K562 (cell line): ENCODE measurements around the gene PEF1.

ENCODE experiments used
- CHD4 ChIP-seq: fragments of 200-600 bp; sonication (generic); IDR thresholded peaks from 3 replicates; pipeline ENCODE4 v1.6.1; 2012; ENCODE audit warnings: low read depth, mild to moderate bottlenecking, mixed read lengths, low read length, inconsistent platforms; ENCODE audit not compliant: insufficient read depth, insufficient replicate concordance, poor library complexity, severe bottlenecking
- EGR1 ChIP-seq: fragments of 450-650 bp; conservative IDR thresholded peaks from 2 replicates; pipeline ENCODE4 v1.6.1; 2017; ENCODE audit warnings: mild to moderate bottlenecking
- FOXK2 ChIP-seq, 2 experiments: fragments of 450-650 bp; IDR thresholded peaks in 1 of 2; conservative IDR thresholded peaks in 1 of 2; 2 replicates each; pipeline ENCODE4 v1.6.1; 2016; ENCODE audit warnings: low read depth in 2 of 2, mild to moderate bottlenecking in 1 of 2
- SP1 ChIP-seq: sonication (generic); formaldehyde crosslinking; IDR thresholded peaks from 2 replicates; pipeline ENCODE4 v1.8.1; 2022; ENCODE audit warnings: mild to moderate bottlenecking, missing genetic modification reagents
- TARDBP ChIP-seq: fragments of 450-650 bp; IDR thresholded peaks from 2 replicates; pipeline ENCODE4 v1.6.1; 2016
- TF ChIP-seq, protein P1 (sequence below), 3 experiments: IDR thresholded peaks in 2 of 3; conservative IDR thresholded peaks in 1 of 3; 2 replicates each; pipeline ENCODE4 v1.5.1; 2011 to 2012; ENCODE audit warnings: low read length in 3 of 3, mild to moderate bottlenecking in 3 of 3, control low read depth in 2 of 3, improper control_type of control experiment in 1 of 3, inconsistent platforms in 1 of 3, low read depth in 1 of 3, mixed read lengths in 1 of 3, moderate library complexity in 1 of 3; ENCODE audit not compliant: insufficient read depth in 2 of 3
- TF ChIP-seq, protein P2 (sequence below): fragments of 250-450 bp; sonication (Bioruptor Pico); IDR thresholded peaks from 2 replicates; pipeline ENCODE4 v1.5.0; 2020; ENCODE audit warnings: mild to moderate bottlenecking, borderline replicate concordance
- TF ChIP-seq, protein P3 (sequence below), 2 experiments: fragments of 450-650 bp in 1 of 2; sonication (generic) in 1 of 2; formaldehyde crosslinking in 1 of 2; IDR thresholded peaks; 2 replicates each; pipeline versions ENCODE4 v1.7.1 to v1.9.0; 2016 to 2022; ENCODE audit warnings: inconsistent platforms in 1 of 2, mild to moderate bottlenecking in 1 of 2, missing genetic modification reagents in 1 of 2
- TF ChIP-seq, protein P4 (sequence below): sonication (generic); formaldehyde crosslinking; IDR thresholded peaks from 2 replicates; pipeline ENCODE4 v1.8.1; 2022; ENCODE audit warnings: missing genetic modification reagents
- TF ChIP-seq, protein P5 (sequence below): fragments of 450-650 bp; formaldehyde crosslinking; IDR thresholded peaks from 2 replicates; pipeline ENCODE4 v1.4.0; 2022; ENCODE audit warnings: missing genetic modification characterization

DNA sequence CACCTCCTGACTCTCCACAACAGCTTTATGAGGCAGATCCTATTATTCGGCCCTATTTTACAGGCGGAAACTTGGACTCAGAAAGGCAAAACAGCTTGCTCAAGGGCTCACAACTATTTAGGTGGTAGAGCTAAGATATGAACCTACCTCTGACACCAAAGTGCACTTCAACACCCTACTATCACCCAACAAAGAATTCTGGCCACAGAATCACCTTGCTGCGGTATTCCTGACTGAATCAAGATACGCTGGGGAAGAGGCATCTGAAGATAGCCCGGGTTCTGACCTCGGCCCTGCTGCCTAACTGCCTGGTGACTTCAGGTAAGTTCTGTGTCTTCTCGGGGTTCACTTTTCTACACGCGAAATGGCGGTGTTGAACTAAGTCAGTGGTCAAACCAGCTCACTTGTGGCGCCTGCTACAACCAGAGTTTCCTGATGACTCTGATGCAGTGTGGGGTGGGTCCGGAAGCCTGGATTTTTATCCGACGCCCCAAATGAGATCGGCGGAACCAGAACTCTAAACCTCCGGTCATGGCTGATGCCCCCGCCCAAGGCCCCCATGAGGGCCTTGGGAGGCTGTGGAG is 608 bp downstream of the PEF1 start:
- TF ChIP-seq SP1 (CRISPR knock-in tag) (no peak), CHD4 (no peak), EGR1 (no peak), FOXK2 (conservative IDR thresholded peaks at IDR 0.05 in 1 of 2, IDR thresholded peaks at IDR 0.05 in 1 of 2; ENCODE audit: low read depth in 2 of 2) (no peak), TARDBP (no peak)
- TF ChIP-seq, protein P1, sequence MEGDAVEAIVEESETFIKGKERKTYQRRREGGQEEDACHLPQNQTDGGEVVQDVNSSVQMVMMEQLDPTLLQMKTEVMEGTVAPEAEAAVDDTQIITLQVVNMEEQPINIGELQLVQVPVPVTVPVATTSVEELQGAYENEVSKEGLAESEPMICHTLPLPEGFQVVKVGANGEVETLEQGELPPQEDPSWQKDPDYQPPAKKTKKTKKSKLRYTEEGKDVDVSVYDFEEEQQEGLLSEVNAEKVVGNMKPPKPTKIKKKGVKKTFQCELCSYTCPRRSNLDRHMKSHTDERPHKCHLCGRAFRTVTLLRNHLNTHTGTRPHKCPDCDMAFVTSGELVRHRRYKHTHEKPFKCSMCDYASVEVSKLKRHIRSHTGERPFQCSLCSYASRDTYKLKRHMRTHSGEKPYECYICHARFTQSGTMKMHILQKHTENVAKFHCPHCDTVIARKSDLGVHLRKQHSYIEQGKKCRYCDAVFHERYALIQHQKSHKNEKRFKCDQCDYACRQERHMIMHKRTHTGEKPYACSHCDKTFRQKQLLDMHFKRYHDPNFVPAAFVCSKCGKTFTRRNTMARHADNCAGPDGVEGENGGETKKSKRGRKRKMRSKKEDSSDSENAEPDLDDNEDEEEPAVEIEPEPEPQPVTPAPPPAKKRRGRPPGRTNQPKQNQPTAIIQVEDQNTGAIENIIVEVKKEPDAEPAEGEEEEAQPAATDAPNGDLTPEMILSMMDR (IDR thresholded peaks at IDR 0.05 in 2 of 3, conservative IDR thresholded peaks at IDR 0.05 in 1 of 3; ENCODE audit: insufficient read depth in 2 of 3, low read depth in 1 of 3, low read length in 3 of 3) = no peak
- TF ChIP-seq, protein P2, sequence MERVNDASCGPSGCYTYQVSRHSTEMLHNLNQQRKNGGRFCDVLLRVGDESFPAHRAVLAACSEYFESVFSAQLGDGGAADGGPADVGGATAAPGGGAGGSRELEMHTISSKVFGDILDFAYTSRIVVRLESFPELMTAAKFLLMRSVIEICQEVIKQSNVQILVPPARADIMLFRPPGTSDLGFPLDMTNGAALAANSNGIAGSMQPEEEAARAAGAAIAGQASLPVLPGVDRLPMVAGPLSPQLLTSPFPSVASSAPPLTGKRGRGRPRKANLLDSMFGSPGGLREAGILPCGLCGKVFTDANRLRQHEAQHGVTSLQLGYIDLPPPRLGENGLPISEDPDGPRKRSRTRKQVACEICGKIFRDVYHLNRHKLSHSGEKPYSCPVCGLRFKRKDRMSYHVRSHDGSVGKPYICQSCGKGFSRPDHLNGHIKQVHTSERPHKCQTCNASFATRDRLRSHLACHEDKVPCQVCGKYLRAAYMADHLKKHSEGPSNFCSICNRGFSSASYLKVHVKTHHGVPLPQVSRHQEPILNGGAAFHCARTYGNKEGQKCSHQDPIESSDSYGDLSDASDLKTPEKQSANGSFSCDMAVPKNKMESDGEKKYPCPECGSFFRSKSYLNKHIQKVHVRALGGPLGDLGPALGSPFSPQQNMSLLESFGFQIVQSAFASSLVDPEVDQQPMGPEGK (CRISPR knock-in tag) = no peak
- TF ChIP-seq, protein P3, sequence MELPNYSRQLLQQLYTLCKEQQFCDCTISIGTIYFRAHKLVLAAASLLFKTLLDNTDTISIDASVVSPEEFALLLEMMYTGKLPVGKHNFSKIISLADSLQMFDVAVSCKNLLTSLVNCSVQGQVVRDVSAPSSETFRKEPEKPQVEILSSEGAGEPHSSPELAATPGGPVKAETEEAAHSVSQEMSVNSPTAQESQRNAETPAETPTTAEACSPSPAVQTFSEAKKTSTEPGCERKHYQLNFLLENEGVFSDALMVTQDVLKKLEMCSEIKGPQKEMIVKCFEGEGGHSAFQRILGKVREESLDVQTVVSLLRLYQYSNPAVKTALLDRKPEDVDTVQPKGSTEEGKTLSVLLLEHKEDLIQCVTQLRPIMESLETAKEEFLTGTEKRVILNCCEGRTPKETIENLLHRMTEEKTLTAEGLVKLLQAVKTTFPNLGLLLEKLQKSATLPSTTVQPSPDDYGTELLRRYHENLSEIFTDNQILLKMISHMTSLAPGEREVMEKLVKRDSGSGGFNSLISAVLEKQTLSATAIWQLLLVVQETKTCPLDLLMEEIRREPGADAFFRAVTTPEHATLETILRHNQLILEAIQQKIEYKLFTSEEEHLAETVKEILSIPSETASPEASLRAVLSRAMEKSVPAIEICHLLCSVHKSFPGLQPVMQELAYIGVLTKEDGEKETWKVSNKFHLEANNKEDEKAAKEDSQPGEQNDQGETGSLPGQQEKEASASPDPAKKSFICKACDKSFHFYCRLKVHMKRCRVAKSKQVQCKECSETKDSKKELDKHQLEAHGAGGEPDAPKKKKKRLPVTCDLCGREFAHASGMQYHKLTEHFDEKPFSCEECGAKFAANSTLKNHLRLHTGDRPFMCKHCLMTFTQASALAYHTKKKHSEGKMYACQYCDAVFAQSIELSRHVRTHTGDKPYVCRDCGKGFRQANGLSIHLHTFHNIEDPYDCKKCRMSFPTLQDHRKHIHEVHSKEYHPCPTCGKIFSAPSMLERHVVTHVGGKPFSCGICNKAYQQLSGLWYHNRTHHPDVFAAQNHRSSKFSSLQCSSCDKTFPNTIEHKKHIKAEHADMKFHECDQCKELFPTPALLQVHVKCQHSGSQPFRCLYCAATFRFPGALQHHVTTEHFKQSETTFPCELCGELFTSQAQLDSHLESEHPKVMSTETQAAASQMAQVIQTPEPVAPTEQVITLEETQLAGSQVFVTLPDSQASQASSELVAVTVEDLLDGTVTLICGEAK (IDR thresholded peaks at IDR 0.05) = no peak
- TF ChIP-seq, protein P3 (CRISPR knock-in tag; IDR thresholded peaks at IDR 0.05) = no peak
- TF ChIP-seq, protein P4, sequence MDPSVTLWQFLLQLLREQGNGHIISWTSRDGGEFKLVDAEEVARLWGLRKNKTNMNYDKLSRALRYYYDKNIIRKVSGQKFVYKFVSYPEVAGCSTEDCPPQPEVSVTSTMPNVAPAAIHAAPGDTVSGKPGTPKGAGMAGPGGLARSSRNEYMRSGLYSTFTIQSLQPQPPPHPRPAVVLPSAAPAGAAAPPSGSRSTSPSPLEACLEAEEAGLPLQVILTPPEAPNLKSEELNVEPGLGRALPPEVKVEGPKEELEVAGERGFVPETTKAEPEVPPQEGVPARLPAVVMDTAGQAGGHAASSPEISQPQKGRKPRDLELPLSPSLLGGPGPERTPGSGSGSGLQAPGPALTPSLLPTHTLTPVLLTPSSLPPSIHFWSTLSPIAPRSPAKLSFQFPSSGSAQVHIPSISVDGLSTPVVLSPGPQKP (CRISPR knock-in tag) = no peak
- TF ChIP-seq, protein P5, sequence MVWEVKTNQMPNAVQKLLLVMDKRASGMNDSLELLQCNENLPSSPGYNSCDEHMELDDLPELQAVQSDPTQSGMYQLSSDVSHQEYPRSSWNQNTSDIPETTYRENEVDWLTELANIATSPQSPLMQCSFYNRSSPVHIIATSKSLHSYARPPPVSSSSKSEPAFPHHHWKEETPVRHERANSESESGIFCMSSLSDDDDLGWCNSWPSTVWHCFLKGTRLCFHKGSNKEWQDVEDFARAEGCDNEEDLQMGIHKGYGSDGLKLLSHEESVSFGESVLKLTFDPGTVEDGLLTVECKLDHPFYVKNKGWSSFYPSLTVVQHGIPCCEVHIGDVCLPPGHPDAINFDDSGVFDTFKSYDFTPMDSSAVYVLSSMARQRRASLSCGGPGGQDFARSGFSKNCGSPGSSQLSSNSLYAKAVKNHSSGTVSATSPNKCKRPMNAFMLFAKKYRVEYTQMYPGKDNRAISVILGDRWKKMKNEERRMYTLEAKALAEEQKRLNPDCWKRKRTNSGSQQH (CRISPR knock-in tag) = no peak
